SU-DHL-6 (cell line): Measurements from ENCODE around the gene ATP4B.

ENCODE experiments used
- EZH2phosphoT487 ChIP-seq: fragments of 200-600 bp; sonication (generic), shearing (Covaris generic); conservative IDR thresholded peaks from 2 replicates; pipeline ENCODE4 v1.6.1; 2018; ENCODE audit warnings: mild to moderate bottlenecking, antibody characterized with exemption, low read length, moderate library complexity, mixed read lengths
- TF ChIP-seq, protein P1 (sequence below): fragments of 200-600 bp; sonication (generic); IDR thresholded peaks from one replicate; pipeline ENCODE4 v1.5.1; 2017; ENCODE audit warnings: antibody characterized with exemption, mild to moderate bottlenecking, low read length, moderate library complexity; ENCODE audit not compliant: insufficient read depth, poor library complexity, severe bottlenecking

DNA sequence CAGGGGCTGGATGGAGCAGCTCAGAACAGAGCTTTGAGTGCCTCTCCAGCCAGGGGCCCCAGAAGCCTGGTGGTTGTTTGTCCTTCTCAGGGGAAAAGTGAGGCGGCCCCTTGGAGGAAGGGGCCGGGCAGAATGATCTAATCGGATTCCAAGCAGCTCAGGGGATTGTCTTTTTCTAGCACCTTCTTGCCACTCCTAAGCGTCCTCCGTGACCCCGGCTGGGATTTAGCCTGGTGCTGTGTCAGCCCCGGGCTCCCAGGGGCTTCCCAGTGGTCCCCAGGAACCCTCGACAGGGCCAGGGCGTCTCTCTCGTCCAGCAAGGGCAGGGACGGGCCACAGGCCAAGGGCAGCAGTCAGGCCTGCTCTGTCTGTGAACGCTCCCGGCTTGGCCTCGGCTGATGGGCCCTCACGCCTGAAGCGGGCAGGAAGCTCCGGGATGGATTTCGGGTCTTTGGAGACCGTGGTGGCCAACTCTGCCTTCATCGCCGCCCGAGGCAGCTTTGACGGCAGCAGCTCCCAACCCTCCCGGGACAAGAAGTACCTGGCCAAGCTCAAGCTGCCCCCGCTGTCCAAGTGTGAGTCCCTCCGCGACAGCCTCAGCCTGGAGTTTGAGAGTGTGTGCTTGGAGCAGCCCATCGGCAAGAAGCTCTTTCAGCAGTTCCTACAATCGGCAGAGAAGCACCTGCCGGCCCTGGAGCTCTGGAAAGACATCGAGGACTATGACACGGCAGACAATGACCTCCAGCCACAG, 9.1 kb upstream of the ATP4B start, which contains the start of gene GRK1:
- TF ChIP-seq, protein P1, sequence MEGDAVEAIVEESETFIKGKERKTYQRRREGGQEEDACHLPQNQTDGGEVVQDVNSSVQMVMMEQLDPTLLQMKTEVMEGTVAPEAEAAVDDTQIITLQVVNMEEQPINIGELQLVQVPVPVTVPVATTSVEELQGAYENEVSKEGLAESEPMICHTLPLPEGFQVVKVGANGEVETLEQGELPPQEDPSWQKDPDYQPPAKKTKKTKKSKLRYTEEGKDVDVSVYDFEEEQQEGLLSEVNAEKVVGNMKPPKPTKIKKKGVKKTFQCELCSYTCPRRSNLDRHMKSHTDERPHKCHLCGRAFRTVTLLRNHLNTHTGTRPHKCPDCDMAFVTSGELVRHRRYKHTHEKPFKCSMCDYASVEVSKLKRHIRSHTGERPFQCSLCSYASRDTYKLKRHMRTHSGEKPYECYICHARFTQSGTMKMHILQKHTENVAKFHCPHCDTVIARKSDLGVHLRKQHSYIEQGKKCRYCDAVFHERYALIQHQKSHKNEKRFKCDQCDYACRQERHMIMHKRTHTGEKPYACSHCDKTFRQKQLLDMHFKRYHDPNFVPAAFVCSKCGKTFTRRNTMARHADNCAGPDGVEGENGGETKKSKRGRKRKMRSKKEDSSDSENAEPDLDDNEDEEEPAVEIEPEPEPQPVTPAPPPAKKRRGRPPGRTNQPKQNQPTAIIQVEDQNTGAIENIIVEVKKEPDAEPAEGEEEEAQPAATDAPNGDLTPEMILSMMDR: no peak
- no peak for TF ChIP-seq EZH2phosphoT487
